Measurements from ENCODE around the gene NKD1. TPM values are rescaled to one million over a fixed set of nuclear protein-coding genes. Genes with fewer than 3 reads are reported as not detected.

NKD1 gene
- total and polyA plus RNA-seq, 2 donors from 2014 or later: 1.1 to 9.9 TPM

DNA sequence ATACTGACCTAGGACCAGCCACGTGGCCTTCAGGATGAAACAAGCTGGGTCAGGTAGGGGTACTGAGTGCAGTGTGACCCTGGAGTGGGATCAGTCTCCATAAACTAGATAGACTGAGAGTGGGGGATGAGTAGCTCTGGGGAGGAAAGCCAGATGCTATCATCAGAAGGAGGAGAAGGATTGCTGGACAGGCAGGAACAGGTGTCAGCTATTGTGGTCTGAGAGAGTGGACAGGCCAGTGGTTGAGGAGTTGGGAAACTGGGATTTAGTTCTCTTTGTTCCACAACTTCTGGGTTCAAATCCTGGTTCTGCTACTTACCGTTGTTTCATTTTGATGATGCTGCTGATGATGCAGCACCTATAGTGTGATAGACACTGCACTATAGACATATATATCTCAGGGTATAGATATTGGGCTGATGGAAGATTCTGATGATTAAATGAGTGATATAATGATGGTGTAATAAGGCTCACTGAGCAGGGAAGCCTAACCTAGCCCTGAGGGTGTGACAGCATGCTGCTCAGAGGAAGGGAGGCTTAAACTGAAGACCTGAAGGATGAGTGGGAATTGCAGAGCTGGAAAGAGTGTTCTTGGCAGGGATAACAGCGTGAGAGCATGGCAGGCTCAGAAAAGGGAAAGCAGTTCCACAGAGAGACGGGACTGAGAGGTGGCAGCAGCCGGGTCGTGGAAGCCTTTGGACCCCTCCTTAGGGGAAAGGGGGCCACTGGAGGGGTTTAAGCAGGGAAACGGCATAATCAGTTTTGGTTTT, 66.9 kb downstream of the NKD1 start:
- no peak for DNase-seq
- peaks cover 0 to 6% (median 0%) of the 10 kb centered on the region in 3 donors for H3K4me1 ChIP-seq (ENCODE audit: control insufficient read depth in 2 of 3, insufficient read depth in 2 of 3, low read depth in 1 of 3, low read length in 3 of 3)

DNA sequence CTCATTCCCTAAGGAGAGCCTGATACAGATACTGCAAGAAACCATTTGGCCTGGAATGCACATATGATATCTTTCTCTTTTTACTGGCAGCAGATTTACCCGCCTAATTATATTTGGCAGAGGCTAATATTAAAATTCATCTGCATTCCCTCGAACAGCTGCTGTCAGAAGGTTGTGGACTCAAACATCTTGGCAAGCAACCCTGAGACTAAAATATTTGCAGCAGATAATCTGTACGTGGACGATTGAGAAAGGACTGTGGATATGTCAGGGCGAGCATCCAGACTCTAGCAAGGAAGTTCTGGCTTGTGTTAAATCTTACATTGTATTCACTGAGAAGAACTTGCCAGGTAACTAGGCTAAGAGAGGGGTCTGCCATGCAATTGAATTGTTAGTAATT, 67.7 kb downstream of the NKD1 start:
- H3K27ac ChIP-seq (ENCODE audit: low read depth in 2 of 2, low read length in 2 of 2): no peak overlapping the region
- peaks cover 0 to 7% (median 0%) of the 10 kb centered on the region in 3 donors for H3K4me1 ChIP-seq (ENCODE audit: control insufficient read depth in 2 of 3, insufficient read depth in 2 of 3, low read depth in 1 of 3, low read length in 3 of 3)

More for the DNA sequence above, 66.9 kb downstream of the NKD1 start:
- Histone ChIP-seq H3K27ac (ENCODE audit: low read depth in 2 of 2, low read length in 2 of 2) (no peak overlapping the region), H3K9me3 (ENCODE audit: control insufficient read depth in 2 of 3, insufficient read depth in 1 of 3, low read length in 3 of 3) (no peaks in the 10 kb centered on the region), H3K9ac (ENCODE audit: low read length in 3 of 3) (no peak overlapping the region), H3K4me3 (ENCODE audit: low read length in 3 of 3) (no peak overlapping the region), H3K27me3 (ENCODE audit: control insufficient read depth, insufficient read depth, low read length) (no peaks in the 10 kb centered on the region), H3K36me3 (ENCODE audit: control insufficient read depth in 2 of 3, insufficient read depth in 3 of 3, low read length in 3 of 3) (no peaks in the 10 kb centered on the region)
- TF ChIP-seq, protein P1, sequence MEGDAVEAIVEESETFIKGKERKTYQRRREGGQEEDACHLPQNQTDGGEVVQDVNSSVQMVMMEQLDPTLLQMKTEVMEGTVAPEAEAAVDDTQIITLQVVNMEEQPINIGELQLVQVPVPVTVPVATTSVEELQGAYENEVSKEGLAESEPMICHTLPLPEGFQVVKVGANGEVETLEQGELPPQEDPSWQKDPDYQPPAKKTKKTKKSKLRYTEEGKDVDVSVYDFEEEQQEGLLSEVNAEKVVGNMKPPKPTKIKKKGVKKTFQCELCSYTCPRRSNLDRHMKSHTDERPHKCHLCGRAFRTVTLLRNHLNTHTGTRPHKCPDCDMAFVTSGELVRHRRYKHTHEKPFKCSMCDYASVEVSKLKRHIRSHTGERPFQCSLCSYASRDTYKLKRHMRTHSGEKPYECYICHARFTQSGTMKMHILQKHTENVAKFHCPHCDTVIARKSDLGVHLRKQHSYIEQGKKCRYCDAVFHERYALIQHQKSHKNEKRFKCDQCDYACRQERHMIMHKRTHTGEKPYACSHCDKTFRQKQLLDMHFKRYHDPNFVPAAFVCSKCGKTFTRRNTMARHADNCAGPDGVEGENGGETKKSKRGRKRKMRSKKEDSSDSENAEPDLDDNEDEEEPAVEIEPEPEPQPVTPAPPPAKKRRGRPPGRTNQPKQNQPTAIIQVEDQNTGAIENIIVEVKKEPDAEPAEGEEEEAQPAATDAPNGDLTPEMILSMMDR (IDR thresholded peaks at IDR 0.05; ENCODE audit: borderline replicate concordance, extremely low read depth, insufficient read depth): no peak
- intact Hi-C loops (cut with DNase I): no loop called here
- FAIRE-seq: no peak

DNA sequence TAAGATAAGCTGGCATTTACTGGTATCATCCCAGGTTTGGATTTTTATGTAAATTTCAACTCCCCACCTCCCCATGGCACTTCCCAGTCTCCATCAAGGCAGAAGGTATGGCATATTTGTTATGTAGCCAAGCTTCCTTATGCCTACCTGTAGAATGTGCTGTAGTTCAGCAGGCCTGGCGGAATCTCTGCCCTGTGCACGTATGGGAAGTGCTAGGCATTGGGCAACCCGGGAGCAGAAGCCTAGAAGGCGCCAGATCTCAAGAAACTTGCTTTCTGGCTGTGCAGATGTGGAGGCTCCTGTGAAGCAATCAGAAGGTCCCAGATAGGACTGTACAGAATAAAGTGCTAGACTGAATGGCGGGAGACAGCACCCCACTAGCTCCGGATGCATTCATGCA, 68.2 kb downstream of the NKD1 start:
- H3K4me1 ChIP-seq (ENCODE audit: control insufficient read depth in 2 of 3, insufficient read depth in 2 of 3, low read depth in 1 of 3, low read length in 3 of 3): peaks cover 0 to 7% (median 0%) of the 10 kb centered on the region in 3 donors

More for the DNA sequence above, 67.7 kb downstream of the NKD1 start:
- intact Hi-C loops (cut with DNase I): no loop called here
- Histone ChIP-seq H3K27me3 (ENCODE audit: control insufficient read depth, insufficient read depth, low read length) (no peaks in the 10 kb centered on the region), H3K36me3 (ENCODE audit: control insufficient read depth in 2 of 3, insufficient read depth in 3 of 3, low read length in 3 of 3) (no peaks in the 10 kb centered on the region), H3K4me3 (ENCODE audit: low read length in 3 of 3) (no peak overlapping the region), H3K9ac (ENCODE audit: low read length in 3 of 3) (no peak overlapping the region), H3K9me3 (ENCODE audit: control insufficient read depth in 2 of 3, insufficient read depth in 1 of 3, low read length in 3 of 3) (no peaks in the 10 kb centered on the region)
- FAIRE-seq (no peak), DNase-seq (no peak)
- TF ChIP-seq, protein P1 (IDR thresholded peaks at IDR 0.05; ENCODE audit: borderline replicate concordance, extremely low read depth, insufficient read depth): no peak

More for the DNA sequence above, 68.2 kb downstream of the NKD1 start:
- Histone ChIP-seq H3K27me3 (ENCODE audit: control insufficient read depth, insufficient read depth, low read length) (no peaks in the 10 kb centered on the region), H3K27ac (ENCODE audit: low read depth in 2 of 2, low read length in 2 of 2) (no peak overlapping the region), H3K9ac (ENCODE audit: low read length in 3 of 3) (no peak overlapping the region), H3K36me3 (ENCODE audit: control insufficient read depth in 2 of 3, insufficient read depth in 3 of 3, low read length in 3 of 3) (no peaks in the 10 kb centered on the region), H3K9me3 (ENCODE audit: control insufficient read depth in 2 of 3, insufficient read depth in 1 of 3, low read length in 3 of 3) (no peaks in the 10 kb centered on the region), H3K4me3 (ENCODE audit: low read length in 3 of 3) (no peak overlapping the region)
- TF ChIP-seq, protein P1 (IDR thresholded peaks at IDR 0.05; ENCODE audit: borderline replicate concordance, extremely low read depth, insufficient read depth): no peak
- intact Hi-C loops (cut with DNase I): no loop called here
- FAIRE-seq: no peak
- no peak for DNase-seq

Data from kidney (tissue), 14 donors.